ENCODE measurements around the gene TMEM132D.

- TF ChIP-seq POLR2A (IDR thresholded peaks at IDR 0.05) (no peak), CTCF (IDR thresholded peaks at IDR 0.05) (no peak), POLR2AphosphoS5 (IDR thresholded peaks at IDR 0.05; ENCODE audit: insufficient read depth in 1 of 2, low read depth in 1 of 2) (no peak)
These were observed 758.4 kb downstream of the TMEM132D start for GRCh38 chr12:129145381-129145780.

Data from vagina (tissue), 2 donors.